HEK293 (cell line): ENCODE measurements around the gene ST3GAL5.

Source experiments
- CTCF ChIA-PET: fragments of 350-600 bp; formaldehyde crosslinking; extraction: SDS; loops from one replicate; lab custom pipeline; 2021; ENCODE audit warnings: antibody characterized with exemption; lab: Yijun Ruan, JAX
- POLR2A ChIA-PET: fragments of 300-600 bp; formaldehyde crosslinking; extraction: SDS; loops from one replicate; lab custom pipeline; 2020; ENCODE audit warnings: antibody characterized with exemption, inconsistent platforms; lab: Yijun Ruan, JAX
- H3K27ac ChIP-seq: fragments of 200-500 bp; sonication (Bioruptor generic); 2 replicates; pipeline ENCODE4 v1.5.1; 2014; ENCODE audit warnings: low read depth, low read length, control low read depth, inconsistent platforms; ENCODE audit errors: extremely low read depth
- H3K36me3 ChIP-seq, 2 experiments: fragments of 200-500 bp in 1 of 2; sonication (Bioruptor generic) in 1 of 2; 1 replicate in 1 of 2; 2 replicates in 1 of 2; pipeline ENCODE4 v1.5.1; 2014 to 2017; ENCODE audit warnings: inconsistent platforms in 2 of 2, low read length in 2 of 2; ENCODE audit not compliant: control insufficient read depth in 2 of 2, insufficient read depth in 1 of 2
- H3K4me1 ChIP-seq: fragments of 200-500 bp; sonication (Bioruptor generic); 2 replicates; pipeline ENCODE4 v1.5.1; 2014; ENCODE audit warnings: mild to moderate bottlenecking, low read length, inconsistent platforms; ENCODE audit not compliant: control insufficient read depth, insufficient read depth
- H3K4me3 ChIP-seq: 2 replicates; pipeline ENCODE4 v1.5.1; 2011; ENCODE audit warnings: low read depth, mild to moderate bottlenecking, control low read depth, low read length, moderate library complexity
- H3K9me3 ChIP-seq: fragments of 200-500 bp; sonication (Bioruptor generic); 2 replicates; pipeline ENCODE4 v1.5.1; 2014; ENCODE audit warnings: low read depth, low read length, inconsistent platforms; ENCODE audit not compliant: control insufficient read depth, insufficient read depth
- BCL11B ChIP-seq: fragments of 450-650 bp; formaldehyde crosslinking; IDR thresholded peaks from 2 replicates; pipeline ENCODE4 v1.5.1; 2016; ENCODE audit warnings: low read depth, missing biosample characterization, missing genetic modification characterization
- CTCF ChIP-seq: fragments of 450-650 bp; formaldehyde crosslinking; IDR thresholded peaks from 2 replicates; pipeline ENCODE4 v1.5.1; 2016; ENCODE audit warnings: missing biosample characterization, missing genetic modification characterization
- FEZF1 ChIP-seq: fragments of 450-650 bp; formaldehyde crosslinking; IDR thresholded peaks from 2 replicates; pipeline ENCODE4 v1.5.1; 2016; ENCODE audit warnings: missing biosample characterization, missing genetic modification characterization
- GLI2 ChIP-seq: fragments of 450-650 bp; formaldehyde crosslinking; IDR thresholded peaks from 2 replicates; pipeline ENCODE4; 2017; ENCODE audit warnings: missing biosample characterization, missing genetic modification characterization, low read depth, borderline replicate concordance
- INSM2 ChIP-seq: fragments of 450-650 bp; formaldehyde crosslinking; IDR thresholded peaks from 2 replicates; pipeline ENCODE4 v1.5.1; 2016; ENCODE audit warnings: missing biosample characterization, missing genetic modification characterization
- OVOL3 ChIP-seq: fragments of 450-650 bp; formaldehyde crosslinking; IDR thresholded peaks from 2 replicates; pipeline ENCODE4 v1.5.1; 2016; ENCODE audit warnings: missing biosample characterization, missing genetic modification characterization
- PRDM1 ChIP-seq: fragments of 450-650 bp; formaldehyde crosslinking; IDR thresholded peaks from 2 replicates; pipeline ENCODE4; 2016; ENCODE audit warnings: missing biosample characterization, missing genetic modification characterization
- REPIN1 ChIP-seq: fragments of 450-650 bp; formaldehyde crosslinking; IDR thresholded peaks from 2 replicates; pipeline ENCODE4 v1.5.1; 2017; ENCODE audit warnings: missing biosample characterization, missing genetic modification characterization, low read depth
- SP2 ChIP-seq: fragments of 450-650 bp; formaldehyde crosslinking; IDR thresholded peaks from 2 replicates; pipeline ENCODE4 v1.5.1; 2016; ENCODE audit warnings: missing biosample characterization, missing genetic modification characterization
- TCF7L2 ChIP-seq: IDR thresholded peaks from 2 replicates; pipeline ENCODE4 v1.6.1; 2011; ENCODE audit warnings: low read depth, mild to moderate bottlenecking, inconsistent platforms, low read length, moderate library complexity, borderline replicate concordance
- ZBTB10 ChIP-seq: fragments of 450-650 bp; formaldehyde crosslinking; IDR thresholded peaks from 2 replicates; pipeline ENCODE4 v1.5.1; 2016; ENCODE audit warnings: missing biosample characterization, missing genetic modification characterization
- ZBTB48 ChIP-seq: fragments of 450-650 bp; formaldehyde crosslinking; IDR thresholded peaks from 2 replicates; pipeline ENCODE4 v1.5.1; 2016; ENCODE audit warnings: missing biosample characterization, missing genetic modification characterization
- ZNF138 ChIP-seq: fragments of 450-650 bp; formaldehyde crosslinking; IDR thresholded peaks from 2 replicates; pipeline ENCODE4 v1.5.1; 2016; ENCODE audit warnings: missing biosample characterization, missing genetic modification characterization, borderline replicate concordance
- ZNF140 ChIP-seq: fragments of 450-650 bp; formaldehyde crosslinking; IDR thresholded peaks from 2 replicates; pipeline ENCODE4 v1.5.1; 2016; ENCODE audit warnings: missing biosample characterization, missing genetic modification characterization
- ZNF146 ChIP-seq: fragments of 450-650 bp; formaldehyde crosslinking; IDR thresholded peaks from 2 replicates; pipeline ENCODE4 v1.5.1; 2016; ENCODE audit warnings: missing biosample characterization, missing genetic modification characterization
- ZNF214 ChIP-seq: fragments of 450-650 bp; formaldehyde crosslinking; IDR thresholded peaks from 2 replicates; pipeline ENCODE4 v1.5.1; 2017; ENCODE audit warnings: missing biosample characterization, mild to moderate bottlenecking, missing genetic modification characterization, borderline replicate concordance
- ZNF423 ChIP-seq: fragments of 450-650 bp; formaldehyde crosslinking; IDR thresholded peaks from 2 replicates; pipeline ENCODE4 v1.5.1; 2016; ENCODE audit warnings: missing biosample characterization, missing genetic modification characterization
- ZNF501 ChIP-seq: fragments of 450-650 bp; formaldehyde crosslinking; IDR thresholded peaks from 2 replicates; pipeline ENCODE4 v1.5.1; 2016; ENCODE audit warnings: missing biosample characterization, missing genetic modification characterization
- ZNF529 ChIP-seq: fragments of 450-650 bp; formaldehyde crosslinking; IDR thresholded peaks from 2 replicates; pipeline ENCODE4 v1.5.1; 2017; ENCODE audit warnings: missing genetic modification characterization, missing biosample characterization; ENCODE audit not compliant: insufficient replicate concordance
- ZNF530 ChIP-seq: fragments of 450-650 bp; formaldehyde crosslinking; IDR thresholded peaks from 2 replicates; pipeline ENCODE4 v1.5.1; 2016; ENCODE audit warnings: low read depth, missing biosample characterization, missing genetic modification characterization
- ZSCAN23 ChIP-seq: fragments of 450-650 bp; formaldehyde crosslinking; IDR thresholded peaks from 2 replicates; pipeline ENCODE4 v1.5.1; 2016; ENCODE audit warnings: missing biosample characterization, missing genetic modification characterization

ST3GAL5 gene

GRCh38 chr2:85905891-85906290, 17.1 kb upstream of the ST3GAL5 start:
- no peak overlapping the region for H3K27ac ChIP-seq
- no peaks in the 10 kb centered on the region for H3K36me3 ChIP-seq
- CTCF ChIA-PET: interaction anchor here (2.1 kb wide), 1 partner anchor 17 kb away, joined by 7 read pairs; the partner anchor contains the start of gene ST3GAL5
- no peaks in the 10 kb centered on the region for H3K9me3 ChIP-seq
- no peak overlapping the region for H3K4me3 ChIP-seq
- POLR2A ChIA-PET: no interaction called here
- no peak for TF ChIP-seq ZNF140
- no peak for TF ChIP-seq REPIN1 (tag by site-specific recombination)
- no peak for TF ChIP-seq CTCF (tag by site-specific recombination)
- no peak for TF ChIP-seq ZNF423 (tag by site-specific recombination)
- no peak for TF ChIP-seq ZNF138 (tag by site-specific recombination)
- no peak for TF ChIP-seq PRDM1 (tag by site-specific recombination)
- no peak for TF ChIP-seq TCF7L2
- TF ChIP-seq ZNF501: no peak
- no peak for TF ChIP-seq ZSCAN23 (tag by site-specific recombination)
- no peak for TF ChIP-seq ZNF530
- no peak for TF ChIP-seq INSM2 (tag by site-specific recombination)
- TF ChIP-seq FEZF1: no peak
- no peak for TF ChIP-seq ZNF214 (tag by site-specific recombination)
- no peaks in the 10 kb centered on the region for H3K4me1 ChIP-seq

GRCh38 chr2:85905187-85905666, 16.4 kb upstream of the ST3GAL5 start:
- no peaks in the 10 kb centered on the region for H3K9me3 ChIP-seq
- no peaks in the 10 kb centered on the region for H3K4me1 ChIP-seq
- no peak overlapping the region for H3K27ac ChIP-seq
- CTCF ChIA-PET: interaction anchor here (1.9 kb wide), 1 partner anchor 16 kb away, joined by 9 read pairs; the partner anchor contains the start of gene ST3GAL5
- H3K36me3 ChIP-seq: no peaks in the 10 kb centered on the region
- POLR2A ChIA-PET: no interaction called here
- no peak overlapping the region for H3K4me3 ChIP-seq
- no peak for TF ChIP-seq ZNF529 (tag by site-specific recombination)
- TF ChIP-seq ZNF501: no peak
- no peak for TF ChIP-seq ZNF214 (tag by site-specific recombination)
- TF ChIP-seq ZBTB10 (tag by site-specific recombination): no peak
- no peak for TF ChIP-seq BCL11B (tag by site-specific recombination)
- TF ChIP-seq GLI2 (tag by site-specific recombination): no peak
- no peak for TF ChIP-seq ZNF146 (tag by site-specific recombination)
- TF ChIP-seq ZBTB48: no peak
- no peak for TF ChIP-seq OVOL3 (tag by site-specific recombination)
- TF ChIP-seq SP2 (tag by site-specific recombination): no peak
- TF ChIP-seq, all 188 proteins: peak for 0
